SKM-1 (cell line): ENCODE data around the gene FANCM.

Experiments used
- DNase-seq: peaks from one replicate; lab custom pipeline; 2025; ENCODE audit not compliant: unreplicated experiment; lab: John Stamatoyannopoulos, UW

Gene FANCM

GRCh38 chr14:45238988-45239387, 103.3 kb downstream of the FANCM start:
- no peak for DNase-seq

DNA sequence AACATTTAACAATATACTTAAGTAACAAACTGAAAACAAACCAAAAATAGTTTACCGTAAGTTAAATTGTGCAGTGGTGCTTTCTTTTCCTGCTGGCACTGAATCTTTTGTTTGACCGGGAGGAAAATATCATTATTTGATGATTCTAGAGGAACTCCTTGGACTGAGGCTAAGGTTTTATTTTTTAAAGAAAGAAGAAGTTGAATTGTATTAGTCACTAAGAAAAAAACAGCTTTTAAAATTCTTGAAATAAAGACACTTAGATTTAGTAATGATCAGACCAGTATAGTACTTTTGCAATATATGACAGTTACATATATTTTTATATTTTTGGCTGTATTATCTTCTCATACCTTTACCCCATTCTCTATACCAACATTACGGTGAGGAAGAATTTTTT, 107.0 kb downstream of the FANCM start:
- no peak for DNase-seq

DNA sequence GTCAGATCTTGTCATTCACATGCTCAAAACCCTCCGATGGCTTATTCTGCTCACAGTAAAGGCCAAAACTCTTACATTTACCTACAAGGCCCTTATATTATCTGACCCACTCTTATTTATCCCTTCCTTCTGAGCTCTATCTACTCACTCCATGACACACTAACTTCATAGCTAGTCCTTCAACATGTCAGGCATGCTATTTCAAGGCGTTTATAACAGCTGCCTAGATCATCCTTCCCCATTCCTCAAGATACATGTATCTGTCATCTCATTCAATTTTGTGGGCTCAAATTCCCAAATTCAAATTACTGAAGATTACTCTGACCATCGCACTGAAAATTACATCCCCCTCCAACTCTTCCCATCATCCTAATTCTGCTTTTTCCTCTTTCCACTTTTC, 110.4 kb downstream of the FANCM start:
- no peak for DNase-seq

GRCh38 chr14:45246691-45247090, 111.0 kb downstream of the FANCM start:
- DNase-seq = no peak

DNA sequence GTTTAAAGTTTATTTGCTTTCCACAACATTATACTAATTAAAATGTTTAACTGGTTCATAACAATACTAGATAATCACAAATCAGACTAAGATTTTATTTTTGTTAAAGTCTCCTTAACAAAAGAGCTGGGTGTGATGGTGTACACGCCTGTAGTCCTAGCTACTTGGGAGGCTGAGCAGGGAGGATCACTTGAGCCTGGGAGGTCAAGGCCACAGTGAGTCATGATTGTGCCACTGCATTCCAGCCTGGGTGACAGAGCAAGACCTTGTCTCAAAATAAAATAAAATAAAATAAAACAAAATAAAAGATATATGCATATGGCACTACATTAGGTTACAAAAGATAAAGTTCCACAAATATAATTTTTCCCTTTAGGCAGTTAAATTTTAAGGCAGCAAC, 111.7 kb downstream of the FANCM start:
- DNase-seq = no peak

- DNase-seq = peak; percentile 23
Observed at GRCh38 chr14:45249856-45250575, 114.3 kb downstream of the FANCM start.
